ENCODE measurements around the gene CCDC88A. TPM values are rescaled to one million over a fixed set of nuclear protein-coding genes. Genes with fewer than 3 reads are reported as not detected.

CCDC88A gene
- total and polyA plus RNA-seq, 2 experiments from 2014 or later, result 144 to 169 TPM

- H3K4me2 ChIP-seq, result no peak overlapping the region
- no peak for DNase-seq (ENCODE audit: low spot score)
- H3K9me3 Mint-ChIP-seq, result no peaks in the 10 kb centered on the region
- no peaks in the 10 kb centered on the region for H3K79me2 ChIP-seq (replicated peaks; ENCODE audit: insufficient read depth)
- TF ChIP-seq CTCF (conservative IDR thresholded peaks at IDR 0.05; ENCODE audit: low read depth in 2 of 2) (no peak), ZNF462 (CRISPR knock-in tag; IDR thresholded peaks at IDR 0.05) (no peak), ETS1 (IDR thresholded peaks at IDR 0.05) (no peak), ZNF331 (CRISPR knock-in tag; IDR thresholded peaks at IDR 0.05; ENCODE audit: low read depth) (no peak), POLR2AphosphoS5 (IDR thresholded peaks at IDR 0.05; ENCODE audit: low read depth) (no peak), ZNF114 (CRISPR knock-in tag; IDR thresholded peaks at IDR 0.05) (no peak), EZH2phosphoT487 (IDR thresholded peaks at IDR 0.05; ENCODE audit: unreplicated experiment) (no peak), NANOG (IDR thresholded peaks at IDR 0.05; ENCODE audit: borderline replicate concordance) (no peak), STAT1 (IDR thresholded peaks at IDR 0.05; ENCODE audit: unreplicated experiment) (no peak), EZH2 (IDR thresholded peaks at IDR 0.05; ENCODE audit: low read depth, unreplicated experiment) (no peak), CREB1 (CRISPR knock-in tag; IDR thresholded peaks at IDR 0.05; ENCODE audit: low read depth) (no peak), REST (IDR thresholded peaks at IDR 0.05; ENCODE audit: unreplicated experiment) (no peak), JUNB (IDR thresholded peaks at IDR 0.05; ENCODE audit: unreplicated experiment) (no peak)
- no peak for ATAC-seq
- no peak overlapping the region for H3K4me3 Mint-ChIP-seq
- H3K27me3 Mint-ChIP-seq (ENCODE audit: insufficient read depth, low read depth, poor library complexity), result peaks cover 6% of the 10 kb centered on the region
- H2AFZ ChIP-seq, result no peak overlapping the region
- H3K27me3 ChIP-seq (ENCODE audit: insufficient read depth), result no peaks in the 10 kb centered on the region
- no peaks in the 10 kb centered on the region for H3K4me1 Mint-ChIP-seq
- no peak overlapping the region for H3K27ac ChIP-seq (ENCODE audit: low read depth)
- H3K36me3 ChIP-seq (ENCODE audit: insufficient read depth), result peaks cover 3% of the 10 kb centered on the region; the same call in 1 of the 2 replicates
- H3K4me3 ChIP-seq, result no peak overlapping the region
- no peaks in the 10 kb centered on the region for H3K4me1 ChIP-seq (ENCODE audit: insufficient read depth)
- H3F3A ChIP-seq (replicated peaks; ENCODE audit: low read depth), result no peaks in the 10 kb centered on the region
- H4K20me1 ChIP-seq (replicated peaks; ENCODE audit: insufficient read depth), result no peaks in the 10 kb centered on the region
- H3K36me3 Mint-ChIP-seq (ENCODE audit: low read depth), result peaks cover 36% of the 10 kb centered on the region
- no peaks in the 10 kb centered on the region for H3K9me2 ChIP-seq (ENCODE audit: insufficient read depth)
- H3K27ac Mint-ChIP-seq, result no peak overlapping the region
These were observed 92.0 kb downstream of the CCDC88A start for GRCh38 chr2:55327470-55328230.
